ENCODE data around the gene PLS3.

DNA sequence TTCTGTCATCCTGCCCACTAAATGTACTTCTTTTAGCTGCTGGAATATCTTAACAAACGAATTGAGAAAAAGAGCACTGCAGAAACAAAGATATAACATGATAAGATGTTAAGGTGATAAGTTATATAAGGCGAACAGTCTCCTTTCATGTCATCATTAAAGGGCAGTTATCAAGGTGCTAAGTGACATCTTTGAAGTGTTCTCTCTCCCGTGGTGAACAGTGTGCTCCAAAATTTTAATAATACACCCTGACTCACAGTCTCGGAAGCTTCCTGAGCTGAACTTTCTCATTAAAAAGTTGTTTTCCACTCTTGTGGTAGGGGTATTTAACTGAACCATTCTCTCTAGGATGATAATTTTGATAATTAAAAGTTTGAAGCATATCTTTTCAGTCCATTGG is 61.6 kb downstream of the PLS3 start:
- no peak for TF ChIP-seq RFX5 (IDR thresholded peaks at IDR 0.05; ENCODE audit: low read depth, low read length)
- TF ChIP-seq ZNF12 (CRISPR knock-in tag; IDR thresholded peaks at IDR 0.05) = no peak
